ENCODE data around the gene FAM222B. TPM values are rescaled to one million over a fixed set of nuclear protein-coding genes. Genes with fewer than 3 reads are reported as not detected.

Gene FAM222B
- total and polyA plus RNA-seq, 9 of the 15 experiments (the other 6 are each of a cell fraction or from before 2014, with no cell fraction given): 4.0 to 34.6 (median 7.5) TPM

- TF ChIP-seq ZNF449 (CRISPR knock-in tag; IDR thresholded peaks at IDR 0.05) (no peak), CAMTA2 (CRISPR knock-in tag; conservative IDR thresholded peaks at IDR 0.05) (no peak), MYBL2 (IDR thresholded peaks at IDR 0.05; ENCODE audit: low read depth) (no peak), MYBL2 (CRISPR knock-in tag; IDR thresholded peaks at IDR 0.05; ENCODE audit: borderline replicate concordance) (no peak), STAT5A (IDR thresholded peaks at IDR 0.05; ENCODE audit: borderline replicate concordance, low read length) (no peak), SMAD2 (IDR thresholded peaks at IDR 0.05; ENCODE audit: low read depth, low read length) (no peak), CCAR2 (IDR thresholded peaks at IDR 0.05; ENCODE audit: low read depth, low read length) (no peak), DPF2 (IDR thresholded peaks at IDR 0.05) (no peak), KDM5B (IDR thresholded peaks at IDR 0.05; ENCODE audit: insufficient replicate concordance, low read depth, low read length) (no peak), ZFP1 (CRISPR knock-in tag; IDR thresholded peaks at IDR 0.05) (no peak), SUPT5H (IDR thresholded peaks at IDR 0.05) (no peak), JUND (IDR thresholded peaks at IDR 0.05; ENCODE audit: borderline replicate concordance, low read depth, low read length) (no peak), JUND (tag; IDR thresholded peaks at IDR 0.05; ENCODE audit: borderline replicate concordance, low read depth, low read length) (0 out of 3 replicates have a peak, but pooled peaks have one; percentile 3), SMARCA5 (IDR thresholded peaks at IDR 0.05) (no peak), NFIC (IDR thresholded peaks at IDR 0.05) (peak; percentile 51), ID3 (CRISPR knock-in tag; IDR thresholded peaks at IDR 0.05) (no peak), ID3 (tag; IDR thresholded peaks at IDR 0.05) (no peak), ILF3 (IDR thresholded peaks at IDR 0.05; ENCODE audit: borderline replicate concordance) (no peak), PRDM10 (IDR thresholded peaks at IDR 0.05; ENCODE audit: partially characterized antibody) (no peak), CEBPB (tag; IDR thresholded peaks at IDR 0.05) (no peak), ZNF212 (CRISPR knock-in tag; IDR thresholded peaks at IDR 0.05) (no peak), SMARCB1 (IDR thresholded peaks at IDR 0.05; ENCODE audit: insufficient read length, low read depth) (no peak), POLR2A (conservative IDR thresholded peaks at IDR 0.05) (no peak), L3MBTL2 (IDR thresholded peaks at IDR 0.05) (no peak)
- TF ChIP-seq, protein P1, sequence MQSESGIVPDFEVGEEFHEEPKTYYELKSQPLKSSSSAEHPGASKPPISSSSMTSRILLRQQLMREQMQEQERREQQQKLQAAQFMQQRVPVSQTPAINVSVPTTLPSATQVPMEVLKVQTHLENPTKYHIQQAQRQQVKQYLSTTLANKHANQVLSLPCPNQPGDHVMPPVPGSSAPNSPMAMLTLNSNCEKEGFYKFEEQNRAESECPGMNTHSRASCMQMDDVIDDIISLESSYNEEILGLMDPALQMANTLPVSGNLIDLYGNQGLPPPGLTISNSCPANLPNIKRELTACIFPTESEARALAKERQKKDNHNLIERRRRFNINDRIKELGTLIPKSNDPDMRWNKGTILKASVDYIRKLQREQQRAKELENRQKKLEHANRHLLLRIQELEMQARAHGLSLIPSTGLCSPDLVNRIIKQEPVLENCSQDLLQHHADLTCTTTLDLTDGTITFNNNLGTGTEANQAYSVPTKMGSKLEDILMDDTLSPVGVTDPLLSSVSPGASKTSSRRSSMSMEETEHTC (IDR thresholded peaks at IDR 0.05): no peak
Observed at GRCh38 chr17:28807925-28808634, 34.5 kb downstream of the FAM222B start (continued).

Measured in K562 (cell line).